NCI-H1417 treated with DMSO at 0.1 percent for 48 hours (cell line): ENCODE results near the gene GLT1D1.

ENCODE experiments used
- DNase-seq: peaks from one replicate; lab custom pipeline; 2025; lab: John Stamatoyannopoulos, UW

GLT1D1 gene

DNA sequence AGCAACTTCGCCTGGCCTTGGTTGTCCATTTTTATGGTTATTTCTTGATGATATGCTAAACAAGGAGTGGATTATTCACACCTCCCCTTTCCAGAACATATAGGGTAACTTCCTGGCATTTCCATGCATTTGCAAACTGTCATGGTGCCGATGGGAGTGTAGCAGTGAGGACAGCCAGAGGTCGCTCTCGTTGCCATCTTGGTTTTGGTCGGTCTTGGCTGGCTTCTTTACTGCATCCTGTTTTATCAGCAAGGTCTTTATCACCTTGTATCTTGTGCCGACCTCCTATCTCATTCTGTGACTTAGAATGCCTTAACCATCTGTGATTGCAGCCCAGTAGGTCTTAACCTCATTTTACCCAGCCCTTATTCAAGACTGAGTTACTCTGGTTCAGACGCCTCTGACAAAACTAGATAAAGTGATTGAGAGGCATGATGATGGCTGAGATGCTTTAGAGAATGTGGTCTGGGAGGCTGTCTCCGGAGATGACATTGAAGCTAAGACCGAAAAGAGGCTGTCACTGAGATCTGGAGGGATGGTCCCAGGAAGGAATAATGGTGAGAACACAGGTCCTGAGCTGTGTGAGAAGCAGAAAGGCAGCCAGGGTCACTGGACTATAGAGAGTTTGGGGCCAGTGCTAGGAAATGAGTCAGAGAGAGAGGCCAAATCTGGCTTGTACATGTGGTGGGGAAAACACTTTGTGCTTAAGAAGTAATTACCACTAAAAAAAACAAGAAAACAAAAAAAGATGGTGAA lies 2.9 kb downstream of the GLT1D1 start:
- no peak for DNase-seq

DNA sequence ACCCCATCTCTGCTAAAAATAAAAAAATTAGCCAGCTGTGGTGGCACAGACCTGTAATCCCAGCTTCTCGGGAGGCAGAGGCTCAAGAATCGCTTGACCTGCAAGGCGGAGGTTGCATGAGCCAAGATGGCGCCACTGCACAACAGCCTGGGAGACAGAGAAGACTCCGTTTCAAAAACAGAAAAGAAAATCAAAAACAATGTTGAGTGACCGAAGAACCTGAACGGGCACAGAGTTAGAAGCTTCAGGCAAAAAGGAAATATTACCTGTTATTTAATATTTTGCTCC lies 3.5 kb downstream of the GLT1D1 start:
- no peak for DNase-seq

DNA sequence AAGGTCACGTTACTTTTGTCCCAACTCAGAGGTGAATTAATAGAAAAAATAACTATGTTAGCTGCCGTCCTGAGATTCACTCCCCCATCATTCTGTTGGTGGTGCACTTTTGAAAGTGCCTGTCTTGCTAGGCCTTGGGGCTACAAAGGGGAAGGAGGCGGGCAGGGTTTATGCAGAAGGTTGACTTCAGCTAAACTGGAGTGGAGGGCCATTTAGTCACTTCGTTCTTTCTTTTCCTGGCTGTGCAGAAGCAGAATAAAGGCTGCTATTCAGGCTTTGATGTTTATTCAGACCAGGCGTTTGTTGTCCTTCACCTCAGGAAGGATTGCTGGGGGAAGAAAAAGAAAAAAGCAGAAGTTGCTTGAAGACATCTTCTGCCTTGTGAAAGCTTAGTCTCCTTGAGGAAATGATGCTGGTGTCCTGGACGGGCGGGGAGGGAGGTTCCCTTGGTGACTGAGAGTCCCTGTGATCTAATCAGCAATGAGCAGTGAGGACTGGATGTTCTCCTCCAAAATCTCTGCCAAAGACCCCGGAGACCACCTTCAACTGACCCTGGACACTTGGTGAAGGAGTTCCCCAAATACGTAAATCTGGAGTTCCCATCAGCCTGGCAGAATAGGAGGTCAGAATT lies 4.0 kb downstream of the GLT1D1 start:
- DNase-seq: no peak

- DNase-seq: no peak
These were observed 6.0 kb downstream of the GLT1D1 start for GRCh38 chr12:128859311-128859710.

GRCh38 chr12:128861226-128862016 lies 8.1 kb downstream of the GLT1D1 start:
- no peak for DNase-seq

GRCh38 chr12:128863957-128864356 lies 10.7 kb downstream of the GLT1D1 start:
- DNase-seq: no peak

- DNase-seq: no peak
These were observed 11.4 kb downstream of the GLT1D1 start for GRCh38 chr12:128864516-128865186.

GRCh38 chr12:128867466-128867865 lies 14.2 kb downstream of the GLT1D1 start:
- DNase-seq: no peak

- DNase-seq: no peak
These were observed 18.2 kb downstream of the GLT1D1 start for GRCh38 chr12:128871516-128871892.

GRCh38 chr12:128872303-128872702 lies 19.0 kb downstream of the GLT1D1 start:
- DNase-seq: no peak

- no peak for DNase-seq
These were observed 23.3 kb downstream of the GLT1D1 start for GRCh38 chr12:128876559-128876958.

- DNase-seq: no peak
These were observed 26.9 kb downstream of the GLT1D1 start for GRCh38 chr12:128879898-128880764.

GRCh38 chr12:128891856-128892255 lies 38.6 kb downstream of the GLT1D1 start:
- no peak for DNase-seq

DNA sequence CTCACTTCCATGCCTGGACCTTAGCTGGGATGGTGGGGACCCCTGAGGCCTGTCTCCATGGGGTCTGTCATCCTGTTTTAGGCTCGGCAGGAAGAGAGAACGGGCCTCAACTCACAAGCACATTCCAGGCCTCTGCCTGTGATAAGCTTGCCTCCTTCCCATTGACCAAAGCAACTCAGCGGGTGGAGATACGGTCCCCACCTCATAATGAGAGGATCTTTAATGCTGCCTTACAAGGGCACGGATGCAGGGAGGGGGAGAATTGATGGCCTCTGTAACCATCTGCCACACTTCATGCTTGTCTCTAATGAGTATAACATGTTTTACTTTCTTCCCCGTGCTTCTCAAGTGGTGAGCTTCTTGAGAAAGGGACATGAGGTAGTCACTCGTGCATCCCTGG lies 50.0 kb downstream of the GLT1D1 start:
- no peak for DNase-seq

- no peak for DNase-seq
These were observed 51.8 kb downstream of the GLT1D1 start for GRCh38 chr12:128905003-128905544.

DNA sequence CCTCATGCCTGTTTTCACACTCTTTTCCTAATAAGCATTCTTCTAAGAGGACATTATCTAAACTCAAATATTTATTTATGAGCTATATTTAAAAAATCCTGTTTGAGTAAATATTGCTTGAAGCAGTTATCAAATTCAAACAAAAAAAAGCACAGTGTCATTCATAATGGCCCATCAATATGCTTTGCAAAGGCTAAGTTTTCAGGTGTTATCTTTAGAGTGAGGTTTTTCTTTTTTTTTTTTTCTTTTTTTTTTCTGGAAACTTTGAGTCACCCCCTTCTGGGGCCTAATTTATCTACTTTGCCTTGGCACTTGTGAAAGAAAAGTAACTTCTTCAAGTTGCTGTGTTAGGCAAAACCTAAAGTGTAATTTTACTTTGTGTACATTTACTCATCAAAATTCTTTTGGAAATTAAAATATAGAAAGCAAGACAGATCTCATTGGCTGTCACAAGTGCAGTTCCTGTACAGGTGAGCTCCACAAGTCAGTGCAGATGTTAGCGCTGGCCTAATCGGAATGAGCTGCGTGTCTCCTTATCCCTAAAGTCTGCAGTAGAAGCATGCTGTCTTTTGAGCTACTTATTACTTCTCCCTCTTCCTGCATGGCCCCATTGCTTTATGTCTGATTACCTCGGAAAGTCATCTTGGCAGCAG lies 53.3 kb downstream of the GLT1D1 start:
- DNase-seq: no peak

GRCh38 chr12:128908254-128908653 lies 55.0 kb downstream of the GLT1D1 start:
- no peak for DNase-seq

DNA sequence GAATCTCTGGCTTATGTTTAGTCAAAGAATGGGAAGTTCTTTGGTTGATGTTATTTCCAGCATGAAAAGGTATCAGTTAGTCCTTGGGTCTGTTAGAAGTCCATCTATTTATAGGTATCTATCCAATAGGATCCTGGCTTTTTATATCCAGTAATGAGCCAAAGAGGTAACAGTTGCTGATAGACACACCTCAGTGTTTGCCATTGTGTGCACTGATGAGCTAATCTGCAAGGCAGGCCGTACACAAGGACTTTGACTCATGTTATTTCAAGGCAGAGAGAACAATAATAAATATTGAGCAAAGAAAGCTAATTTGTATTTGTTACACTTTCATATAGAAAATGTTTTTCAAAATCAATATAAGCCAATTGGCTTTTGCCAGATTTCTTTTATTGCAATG lies 56.4 kb downstream of the GLT1D1 start:
- DNase-seq: no peak

DNA sequence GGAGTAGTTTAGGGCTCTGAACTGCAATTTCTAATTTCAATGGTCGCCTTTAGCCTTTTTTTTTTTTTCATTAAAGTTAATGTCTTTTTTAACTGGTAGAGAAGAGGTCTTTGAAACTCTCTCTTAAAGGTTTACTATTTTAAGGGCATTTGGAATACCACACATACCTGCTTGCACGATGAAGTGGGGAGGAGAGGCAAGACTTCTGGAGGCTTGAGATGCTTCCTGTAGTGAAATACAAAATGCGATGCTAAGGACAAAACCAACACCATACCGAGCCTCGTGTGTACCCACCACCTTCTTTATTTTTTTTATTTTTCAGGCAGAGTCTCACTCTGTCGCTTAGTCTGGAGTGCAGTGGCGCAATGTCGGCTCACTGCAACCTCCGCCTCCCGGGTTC lies 57.4 kb downstream of the GLT1D1 start:
- no peak for DNase-seq

DNA sequence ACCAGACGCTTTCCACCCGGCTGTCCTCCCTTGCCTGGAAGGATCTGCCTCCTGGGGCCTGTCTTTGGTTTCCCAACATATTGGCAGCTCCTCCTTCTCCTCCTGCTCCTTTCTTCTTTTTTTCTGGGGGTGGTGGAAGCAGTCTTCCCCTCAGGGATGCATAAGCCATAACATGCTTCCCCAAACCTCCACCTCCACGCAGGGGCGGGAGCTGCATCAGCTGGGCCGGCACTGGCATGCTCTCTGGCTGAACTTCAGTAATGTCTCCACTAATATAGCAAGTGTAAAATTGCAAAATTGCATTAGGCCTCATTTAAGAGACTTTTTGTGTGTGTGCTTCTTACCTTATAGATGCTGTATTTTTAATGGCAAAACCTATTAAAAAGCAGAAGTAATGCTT lies 58.6 kb downstream of the GLT1D1 start:
- DNase-seq: no peak
